IPS DF 6.9 (cell line): ENCODE measurements around the gene PIK3R2.

Source experiments
- DNase-seq: peaks from one replicate; pipeline ENCODE4 v3.0.0-alpha.2; 2013; ENCODE audit warnings: low read depth, low spot score
- H3K27ac ChIP-seq: one replicate; pipeline ENCODE4 v1.5.1; 2013; ENCODE audit warnings: low read length, control low read depth
- H3K27me3 ChIP-seq: 2 replicates; pipeline ENCODE4 v1.6.1; 2013; ENCODE audit warnings: mild to moderate bottlenecking, low read length; ENCODE audit not compliant: control insufficient read depth, insufficient read depth
- H3K36me3 ChIP-seq: 2 replicates; pipeline ENCODE4 v1.6.1; 2013; ENCODE audit warnings: low read length; ENCODE audit not compliant: control insufficient read depth, insufficient read depth
- H3K4me1 ChIP-seq: 2 replicates; pipeline ENCODE4 v1.6.1; 2013; ENCODE audit warnings: low read length; ENCODE audit not compliant: control insufficient read depth, insufficient read depth
- H3K4me3 ChIP-seq: 2 replicates; pipeline ENCODE4 v1.5.1; 2013; ENCODE audit warnings: mild to moderate bottlenecking, low read length
- H3K9me3 ChIP-seq: 2 replicates; pipeline ENCODE4 v1.6.1; 2013; ENCODE audit warnings: low read length, inconsistent platforms; ENCODE audit not compliant: control insufficient read depth, insufficient read depth
- WGBS: extraction: QIAGEN DNeasy Blood & Tissue Kit; methylation state at CpG from one replicate; pipeline ENCODE4 v1.1.7; 2013; ENCODE audit warnings: mixed read lengths, missing lambda C conversion rate; ENCODE audit not compliant: insufficient read length, insufficient coverage; 5-methylcytosine and 5-hydroxymethylcytosine counted together

PIK3R2 gene

GRCh38 chr19:18122860-18123795 is 29.8 kb upstream of the PIK3R2 start:
- WGBS: no CpG with 5 or more reads among the region's 27 CpGs
- H3K27ac ChIP-seq: no peak overlapping the region
- peaks cover 1% of the 10 kb centered on the region; the same call in 1 of the 2 replicates for H3K4me1 ChIP-seq
- no peaks in the 10 kb centered on the region for H3K27me3 ChIP-seq
- H3K9me3 ChIP-seq: no peaks in the 10 kb centered on the region
- H3K4me3 ChIP-seq: no peak overlapping the region
- DNase-seq: no peak
- peaks cover 8% of the 10 kb centered on the region; the same call in 1 of the 2 replicates for H3K36me3 ChIP-seq

GRCh38 chr19:18123819-18124218 is 29.1 kb upstream of the PIK3R2 start:
- no peaks in the 10 kb centered on the region for H3K9me3 ChIP-seq
- H3K4me3 ChIP-seq: no peak overlapping the region; the same call in 1 of the 2 replicates
- no peaks in the 10 kb centered on the region for H3K27me3 ChIP-seq
- H3K27ac ChIP-seq: no peak overlapping the region
- WGBS: no CpG with 5 or more reads among the region's 26 CpGs
- DNase-seq: no peak
- peaks cover 8% of the 10 kb centered on the region; the same call in 1 of the 2 replicates for H3K36me3 ChIP-seq
- H3K4me1 ChIP-seq: no peaks in the 10 kb centered on the region; the same call in 1 of the 2 replicates

GRCh38 chr19:18126097-18126496 is 26.9 kb upstream of the PIK3R2 start:
- Histone ChIP-seq H3K36me3 (peaks cover 10% of the 10 kb centered on the region; the same call in 1 of the 2 replicates), H3K27me3 (no peaks in the 10 kb centered on the region), H3K4me3 (no peak overlapping the region), H3K9me3 (no peaks in the 10 kb centered on the region), H3K27ac (no peak overlapping the region), H3K4me1 (no peaks in the 10 kb centered on the region)
- no CpG with 5 or more reads among the region's 2 CpGs for WGBS
- no peak for DNase-seq

- WGBS: no CpG with 5 or more reads among the region's 3 CpGs
- Histone ChIP-seq H3K4me3 (no peak overlapping the region), H3K4me1 (no peaks in the 10 kb centered on the region), H3K36me3 (peaks cover 10% of the 10 kb centered on the region; the same call in 1 of the 2 replicates), H3K27me3 (no peaks in the 10 kb centered on the region), H3K27ac (no peak overlapping the region), H3K9me3 (no peaks in the 10 kb centered on the region)
- DNase-seq: no peak
Observed at GRCh38 chr19:18128044-18128443, 24.9 kb upstream of the PIK3R2 start.

GRCh38 chr19:18128805-18129204 is 24.2 kb upstream of the PIK3R2 start:
- no peaks in the 10 kb centered on the region for H3K27me3 ChIP-seq
- no peak for DNase-seq
- no CpG with 5 or more reads among the region's 12 CpGs for WGBS
- no peak overlapping the region for H3K4me3 ChIP-seq
- H3K27ac ChIP-seq: no peak overlapping the region
- H3K36me3 ChIP-seq: peaks cover 8% of the 10 kb centered on the region; the same call in 1 of the 2 replicates
- no peaks in the 10 kb centered on the region for H3K4me1 ChIP-seq
- H3K9me3 ChIP-seq: no peaks in the 10 kb centered on the region

- no peak overlapping the region for H3K4me3 ChIP-seq
- no peak for DNase-seq
- H3K9me3 ChIP-seq: no peaks in the 10 kb centered on the region
- no CpG with 5 or more reads among the region's 21 CpGs for WGBS
- H3K4me1 ChIP-seq: no peaks in the 10 kb centered on the region
- no peak overlapping the region for H3K27ac ChIP-seq
- no peaks in the 10 kb centered on the region for H3K27me3 ChIP-seq
- H3K36me3 ChIP-seq: 0 out of 2 replicates have a peak, but pooled peaks cover 6% of the 10 kb centered on the region
Observed at GRCh38 chr19:18130523-18131242, 22.3 kb upstream of the PIK3R2 start.

- no peak for DNase-seq
- H3K27me3 ChIP-seq: no peaks in the 10 kb centered on the region
- H3K27ac ChIP-seq: no peak overlapping the region
- peaks cover 10% of the 10 kb centered on the region; the same call in 1 of the 2 replicates for H3K36me3 ChIP-seq
- no peak overlapping the region for H3K4me3 ChIP-seq
- H3K4me1 ChIP-seq: no peaks in the 10 kb centered on the region
- WGBS: no CpG with 5 or more reads among the region's 31 CpGs
- H3K9me3 ChIP-seq: no peaks in the 10 kb centered on the region
Observed at GRCh38 chr19:18131841-18132596, 20.9 kb upstream of the PIK3R2 start.

GRCh38 chr19:18135712-18136584 is 17.0 kb upstream of the PIK3R2 start:
- WGBS: no CpG with 5 or more reads among the region's 18 CpGs
- Histone ChIP-seq H3K36me3 (peaks cover 14% of the 10 kb centered on the region), H3K4me1 (no peaks in the 10 kb centered on the region)

GRCh38 chr19:18137242-18137641 is 15.7 kb upstream of the PIK3R2 start:
- WGBS: no CpG with 5 or more reads among the region's 11 CpGs

More at GRCh38 chr19:18135712-18136584, 17.0 kb upstream of the PIK3R2 start:
- H3K27ac ChIP-seq: no peak overlapping the region
- no peak overlapping the region for H3K4me3 ChIP-seq
- no peak for DNase-seq
- H3K27me3 ChIP-seq: no peaks in the 10 kb centered on the region
- no peaks in the 10 kb centered on the region for H3K9me3 ChIP-seq

More at GRCh38 chr19:18137242-18137641, 15.7 kb upstream of the PIK3R2 start:
- Histone ChIP-seq H3K27ac (no peak overlapping the region), H3K9me3 (no peaks in the 10 kb centered on the region), H3K36me3 (peaks cover 19% of the 10 kb centered on the region), H3K4me3 (no peak overlapping the region), H3K4me1 (no peaks in the 10 kb centered on the region), H3K27me3 (no peaks in the 10 kb centered on the region)
- no peak for DNase-seq
